HepG2 (cell line): ENCODE measurements around the gene BRAF. TPM values are rescaled to one million over a fixed set of nuclear protein-coding genes. Genes with fewer than 3 reads are reported as not detected.
A peak's percentile ranks its signal among the peaks of the same experiment; 100 is the strongest.

ENCODE experiments used
- AGO2 ChIP-seq: fragments of 200-400 bp; formaldehyde crosslinking; optimal IDR thresholded peaks from 2 replicates; pipeline ENCODE3; 2017; ENCODE audit warnings: mild to moderate bottlenecking, low read depth, low read length, moderate library complexity
- ARID2 ChIP-seq: sonication (generic); formaldehyde crosslinking; IDR thresholded peaks from 2 replicates; pipeline ENCODE4 v1.8.1; 2022; ENCODE audit warnings: mild to moderate bottlenecking, missing genetic modification reagents, borderline replicate concordance
- DNMT1 ChIP-seq: sonication (generic); formaldehyde crosslinking; IDR thresholded peaks from 2 replicates; pipeline ENCODE4 v1.5.1; 2020; ENCODE audit warnings: mild to moderate bottlenecking, missing genetic modification reagents
- JUN ChIP-seq: sonication (generic); formaldehyde crosslinking; IDR thresholded peaks from 2 replicates; pipeline ENCODE4 v1.4.0; 2020; ENCODE audit warnings: mild to moderate bottlenecking, missing genetic modification reagents
- NCOA2 ChIP-seq: sonication (generic); formaldehyde crosslinking; IDR thresholded peaks from 2 replicates; pipeline ENCODE4 v1.8.0; 2022; ENCODE audit warnings: inconsistent platforms
- NFE2L2 ChIP-seq: fragments of 150-350 bp; IDR thresholded peaks from 2 replicates; pipeline ENCODE4 v1.6.1; 2014; ENCODE audit warnings: low read length
- NFIB ChIP-seq: sonication (generic); formaldehyde crosslinking; IDR thresholded peaks from 2 replicates; pipeline ENCODE4 v1.9.0; 2021; ENCODE audit warnings: missing genetic modification reagents, mild to moderate bottlenecking, borderline replicate concordance
- RXRB ChIP-seq: IDR thresholded peaks from 2 replicates; pipeline ENCODE4 v1.6.1; 2016; ENCODE audit warnings: borderline replicate concordance, missing genetic modification reagents, missing compliant biosample characterization
- ZMYM2 ChIP-seq: sonication (generic); formaldehyde crosslinking; IDR thresholded peaks from 2 replicates; pipeline ENCODE4 v1.8.0; 2022; ENCODE audit warnings: mild to moderate bottlenecking, missing genetic modification reagents
- ZNF431 ChIP-seq: sonication (generic); formaldehyde crosslinking; IDR thresholded peaks from 2 replicates; pipeline ENCODE4 v1.9.0; 2022; ENCODE audit warnings: missing genetic modification reagents, low read depth, mild to moderate bottlenecking, borderline replicate concordance
- ZNF496 ChIP-seq: sonication (generic); formaldehyde crosslinking; IDR thresholded peaks from 2 replicates; pipeline ENCODE4 v1.8.1; 2023; ENCODE audit warnings: mild to moderate bottlenecking, moderate library complexity, missing genetic modification reagents; ENCODE audit not compliant: insufficient replicate concordance
- ZNF549 ChIP-seq: sonication (generic); formaldehyde crosslinking; IDR thresholded peaks from 2 replicates; pipeline ENCODE4 v1.5.0; 2020; ENCODE audit warnings: missing genetic modification reagents
- polyA plus RNA-seq, 8 experiments: library from polyadenylated mRNA; depleted of rRNA in 3 of 8; stranded (reverse) in 7 of 8; unstranded in 1 of 8; fragments of >200 nt; fragmentation: Illumina TruSeq in 4 of 8; extraction: Trizol in 4 of 8; gene quantifications; 2 replicates each; pipeline versions ENCODE4 v1.2.1 to v1.2.3, GENCODE V29; 2011 to 2016; ENCODE audit warnings: low read depth in 4 of 8, missing spikeins in 1 of 8, mixed read lengths in 1 of 8; ENCODE audit not compliant: insufficient read depth in 1 of 8
- total RNA-seq, 5 experiments: library from RNA; depleted of rRNA; stranded (reverse); fragments of >200 nt; fragmentation: Illumina TruSeq; extraction: Trizol; gene quantifications; 2 replicates each; pipeline ENCODE4 v1.2.3, GENCODE V29; 2016; ENCODE audit warnings: low read depth in 1 of 5
- TF ChIP-seq, protein P1 (sequence below), 2 experiments: sonication (generic) in 1 of 2; formaldehyde crosslinking in 1 of 2; IDR thresholded peaks; 2 replicates each; pipeline versions ENCODE4 v1.5.1 to v1.6.1; 2011 to 2020; ENCODE audit warnings: borderline replicate concordance in 1 of 2, low read depth in 1 of 2, low read length in 1 of 2, mild to moderate bottlenecking in 1 of 2, missing genetic modification reagents in 1 of 2, moderate library complexity in 1 of 2
- TF ChIP-seq, protein P2 (sequence below): sonication (generic); formaldehyde crosslinking; IDR thresholded peaks from 2 replicates; pipeline ENCODE4 v1.4.0; 2020; ENCODE audit warnings: missing genetic modification reagents
- TF ChIP-seq, protein P3 (sequence below): sonication (generic); formaldehyde crosslinking; IDR thresholded peaks from 2 replicates; pipeline ENCODE4 v1.4.0; 2020; ENCODE audit warnings: missing genetic modification reagents
- TF ChIP-seq, protein P4 (sequence below): sonication (generic); formaldehyde crosslinking; conservative IDR thresholded peaks from 2 replicates; pipeline ENCODE4 v1.8.0; 2022; ENCODE audit warnings: missing genetic modification reagents

The BRAF gene
- total and polyA plus RNA-seq, 2 of the 13 experiments (the other 11 are each of a cell fraction or from before 2014, with no cell fraction given), result 12.5 to 13.4 TPM

DNA sequence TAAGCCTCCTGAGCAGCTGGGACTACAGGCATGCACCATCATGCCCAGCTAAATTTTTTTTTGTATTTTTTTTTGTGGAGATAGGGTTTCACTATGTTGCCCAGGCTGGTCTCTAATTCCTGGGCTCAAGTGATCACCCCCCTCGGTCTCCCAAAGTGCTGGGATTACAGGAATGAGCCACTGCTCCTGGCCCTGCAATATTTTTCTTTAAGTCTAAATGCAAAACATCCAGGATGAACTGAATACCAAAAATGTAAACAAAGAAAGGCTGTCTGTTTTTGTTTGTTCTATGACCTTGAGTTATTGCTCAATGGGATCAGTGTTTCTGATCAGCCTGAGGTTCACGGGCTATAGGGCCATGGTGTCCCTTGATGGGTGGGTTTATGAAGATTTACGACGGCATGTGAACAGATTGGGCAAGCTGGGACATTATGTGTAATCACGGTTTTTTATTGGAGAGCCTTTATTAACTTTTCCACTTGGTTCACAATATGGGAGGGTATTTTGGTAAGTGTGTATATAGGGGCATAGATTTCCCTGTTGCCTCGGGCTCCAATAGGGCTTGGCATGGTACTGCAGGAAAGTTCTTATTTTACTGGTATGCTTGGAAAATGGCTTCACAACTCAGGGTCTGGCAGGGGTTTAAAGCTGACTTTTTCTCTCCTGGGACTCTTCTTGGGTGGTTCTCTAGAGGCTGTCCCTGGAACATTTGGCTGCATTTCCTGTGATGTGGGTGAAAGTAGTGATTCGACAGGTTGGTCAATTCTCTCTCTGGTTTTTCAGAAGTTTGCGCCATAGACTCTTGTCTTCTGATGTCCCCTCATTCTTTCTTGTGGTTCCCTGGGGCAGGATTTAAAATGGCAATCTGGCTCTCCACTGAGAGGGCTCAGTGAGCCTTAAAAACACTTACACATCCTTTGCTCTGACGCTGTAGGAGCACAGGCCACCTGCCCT is 48.4 kb upstream of the BRAF start (continued):
- TF ChIP-seq ZNF549, result no peak
- TF ChIP-seq, protein P1, sequence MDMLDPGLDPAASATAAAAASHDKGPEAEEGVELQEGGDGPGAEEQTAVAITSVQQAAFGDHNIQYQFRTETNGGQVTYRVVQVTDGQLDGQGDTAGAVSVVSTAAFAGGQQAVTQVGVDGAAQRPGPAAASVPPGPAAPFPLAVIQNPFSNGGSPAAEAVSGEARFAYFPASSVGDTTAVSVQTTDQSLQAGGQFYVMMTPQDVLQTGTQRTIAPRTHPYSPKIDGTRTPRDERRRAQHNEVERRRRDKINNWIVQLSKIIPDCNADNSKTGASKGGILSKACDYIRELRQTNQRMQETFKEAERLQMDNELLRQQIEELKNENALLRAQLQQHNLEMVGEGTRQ (IDR thresholded peaks at IDR 0.05; ENCODE audit: low read depth, low read length), result no peak
- TF ChIP-seq, protein P1 (CRISPR knock-in tag; IDR thresholded peaks at IDR 0.05; ENCODE audit: borderline replicate concordance), result no peak
- no peak for TF ChIP-seq DNMT1
- TF ChIP-seq NFIB (CRISPR knock-in tag), result no peak
- TF ChIP-seq, protein P2, sequence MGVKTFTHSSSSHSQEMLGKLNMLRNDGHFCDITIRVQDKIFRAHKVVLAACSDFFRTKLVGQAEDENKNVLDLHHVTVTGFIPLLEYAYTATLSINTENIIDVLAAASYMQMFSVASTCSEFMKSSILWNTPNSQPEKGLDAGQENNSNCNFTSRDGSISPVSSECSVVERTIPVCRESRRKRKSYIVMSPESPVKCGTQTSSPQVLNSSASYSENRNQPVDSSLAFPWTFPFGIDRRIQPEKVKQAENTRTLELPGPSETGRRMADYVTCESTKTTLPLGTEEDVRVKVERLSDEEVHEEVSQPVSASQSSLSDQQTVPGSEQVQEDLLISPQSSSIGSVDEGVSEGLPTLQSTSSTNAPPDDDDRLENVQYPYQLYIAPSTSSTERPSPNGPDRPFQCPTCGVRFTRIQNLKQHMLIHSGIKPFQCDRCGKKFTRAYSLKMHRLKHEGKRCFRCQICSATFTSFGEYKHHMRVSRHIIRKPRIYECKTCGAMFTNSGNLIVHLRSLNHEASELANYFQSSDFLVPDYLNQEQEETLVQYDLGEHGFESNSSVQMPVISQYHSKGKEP (CRISPR knock-in tag), result 0 out of 2 replicates have a peak, but pooled peaks have one; percentile 42
- TF ChIP-seq RXRB (CRISPR knock-in tag), result peak; percentile 74
- no peak for TF ChIP-seq ZMYM2
- TF ChIP-seq NFE2L2, result no peak
- TF ChIP-seq ARID2, result 0 out of 2 replicates have a peak, but pooled peaks have one; percentile 24
- TF ChIP-seq ZNF431 (CRISPR knock-in tag), result no peak
- TF ChIP-seq ZNF496 (CRISPR knock-in tag), result no peak
- TF ChIP-seq NCOA2, result peak; percentile 91
- no peak for TF ChIP-seq AGO2
- TF ChIP-seq, protein P3, sequence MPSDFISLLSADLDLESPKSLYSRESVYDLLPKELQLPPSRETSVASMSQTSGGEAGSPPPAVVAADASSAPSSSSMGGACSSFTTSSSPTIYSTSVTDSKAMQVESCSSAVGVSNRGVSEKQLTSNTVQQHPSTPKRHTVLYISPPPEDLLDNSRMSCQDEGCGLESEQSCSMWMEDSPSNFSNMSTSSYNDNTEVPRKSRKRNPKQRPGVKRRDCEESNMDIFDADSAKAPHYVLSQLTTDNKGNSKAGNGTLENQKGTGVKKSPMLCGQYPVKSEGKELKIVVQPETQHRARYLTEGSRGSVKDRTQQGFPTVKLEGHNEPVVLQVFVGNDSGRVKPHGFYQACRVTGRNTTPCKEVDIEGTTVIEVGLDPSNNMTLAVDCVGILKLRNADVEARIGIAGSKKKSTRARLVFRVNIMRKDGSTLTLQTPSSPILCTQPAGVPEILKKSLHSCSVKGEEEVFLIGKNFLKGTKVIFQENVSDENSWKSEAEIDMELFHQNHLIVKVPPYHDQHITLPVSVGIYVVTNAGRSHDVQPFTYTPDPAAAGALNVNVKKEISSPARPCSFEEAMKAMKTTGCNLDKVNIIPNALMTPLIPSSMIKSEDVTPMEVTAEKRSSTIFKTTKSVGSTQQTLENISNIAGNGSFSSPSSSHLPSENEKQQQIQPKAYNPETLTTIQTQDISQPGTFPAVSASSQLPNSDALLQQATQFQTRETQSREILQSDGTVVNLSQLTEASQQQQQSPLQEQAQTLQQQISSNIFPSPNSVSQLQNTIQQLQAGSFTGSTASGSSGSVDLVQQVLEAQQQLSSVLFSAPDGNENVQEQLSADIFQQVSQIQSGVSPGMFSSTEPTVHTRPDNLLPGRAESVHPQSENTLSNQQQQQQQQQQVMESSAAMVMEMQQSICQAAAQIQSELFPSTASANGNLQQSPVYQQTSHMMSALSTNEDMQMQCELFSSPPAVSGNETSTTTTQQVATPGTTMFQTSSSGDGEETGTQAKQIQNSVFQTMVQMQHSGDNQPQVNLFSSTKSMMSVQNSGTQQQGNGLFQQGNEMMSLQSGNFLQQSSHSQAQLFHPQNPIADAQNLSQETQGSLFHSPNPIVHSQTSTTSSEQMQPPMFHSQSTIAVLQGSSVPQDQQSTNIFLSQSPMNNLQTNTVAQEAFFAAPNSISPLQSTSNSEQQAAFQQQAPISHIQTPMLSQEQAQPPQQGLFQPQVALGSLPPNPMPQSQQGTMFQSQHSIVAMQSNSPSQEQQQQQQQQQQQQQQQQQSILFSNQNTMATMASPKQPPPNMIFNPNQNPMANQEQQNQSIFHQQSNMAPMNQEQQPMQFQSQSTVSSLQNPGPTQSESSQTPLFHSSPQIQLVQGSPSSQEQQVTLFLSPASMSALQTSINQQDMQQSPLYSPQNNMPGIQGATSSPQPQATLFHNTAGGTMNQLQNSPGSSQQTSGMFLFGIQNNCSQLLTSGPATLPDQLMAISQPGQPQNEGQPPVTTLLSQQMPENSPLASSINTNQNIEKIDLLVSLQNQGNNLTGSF (CRISPR knock-in tag), result no peak
- no peak for TF ChIP-seq JUN
- TF ChIP-seq, protein P4, sequence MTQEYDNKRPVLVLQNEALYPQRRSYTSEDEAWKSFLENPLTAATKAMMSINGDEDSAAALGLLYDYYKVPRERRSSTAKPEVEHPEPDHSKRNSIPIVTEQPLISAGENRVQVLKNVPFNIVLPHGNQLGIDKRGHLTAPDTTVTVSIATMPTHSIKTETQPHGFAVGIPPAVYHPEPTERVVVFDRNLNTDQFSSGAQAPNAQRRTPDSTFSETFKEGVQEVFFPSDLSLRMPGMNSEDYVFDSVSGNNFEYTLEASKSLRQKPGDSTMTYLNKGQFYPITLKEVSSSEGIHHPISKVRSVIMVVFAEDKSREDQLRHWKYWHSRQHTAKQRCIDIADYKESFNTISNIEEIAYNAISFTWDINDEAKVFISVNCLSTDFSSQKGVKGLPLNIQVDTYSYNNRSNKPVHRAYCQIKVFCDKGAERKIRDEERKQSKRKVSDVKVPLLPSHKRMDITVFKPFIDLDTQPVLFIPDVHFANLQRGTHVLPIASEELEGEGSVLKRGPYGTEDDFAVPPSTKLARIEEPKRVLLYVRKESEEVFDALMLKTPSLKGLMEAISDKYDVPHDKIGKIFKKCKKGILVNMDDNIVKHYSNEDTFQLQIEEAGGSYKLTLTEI (CRISPR knock-in tag), result no peak
